HuH-7.5 (cell line): ENCODE results near the gene FUT6.
"Not testable (repeated sequence)": the region's sequence is repeated elsewhere in the genome, so short reads cannot be mapped to it uniquely, and the experiment has no call there.

Experiments
- DNase-seq: peaks from one replicate; pipeline ENCODE4 v3.0.0; 2011; ENCODE audit warnings: low spot score

The FUT6 gene

DNA sequence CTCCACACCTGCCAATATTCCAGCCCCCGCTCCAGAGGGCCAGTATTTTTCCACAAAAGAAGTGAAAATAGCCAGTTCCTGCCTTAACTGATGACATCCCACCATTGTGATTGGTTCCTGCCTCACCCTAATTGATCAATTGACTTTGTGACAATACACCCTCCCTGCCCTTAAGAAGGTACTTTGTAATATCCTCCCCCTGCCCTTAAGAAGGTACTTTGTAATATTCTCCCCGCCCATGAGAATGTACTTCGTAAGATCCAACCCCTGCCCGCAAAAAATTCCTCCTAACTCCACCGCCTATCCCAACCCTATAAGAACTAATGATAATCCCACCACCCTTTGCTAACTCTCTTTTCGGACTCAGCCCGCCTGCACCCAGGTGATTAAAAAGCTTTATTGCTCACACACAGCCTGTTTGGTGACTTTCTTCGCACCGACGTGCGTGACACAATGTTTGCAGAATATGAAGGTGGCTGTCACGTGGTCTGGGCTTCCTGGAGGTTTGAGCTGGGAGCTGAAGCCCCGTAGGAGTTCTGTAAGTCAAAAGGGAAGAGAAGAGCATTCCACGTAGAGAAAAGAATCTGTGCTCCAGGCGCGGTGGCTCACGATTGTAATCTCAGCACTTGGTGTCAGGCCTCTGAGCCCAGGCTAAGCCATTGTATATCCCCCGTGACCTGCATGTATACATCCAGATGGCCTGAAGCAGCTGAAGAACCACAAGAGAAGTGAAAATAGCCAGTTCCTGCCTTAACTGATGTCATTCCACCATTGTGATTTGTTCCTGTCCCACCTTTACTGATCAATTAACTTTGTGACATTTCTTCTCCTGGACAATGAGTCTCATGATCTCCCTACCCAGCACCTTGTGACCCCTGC, 17.9 kb upstream of the FUT6 start:
- DNase-seq: no peak

DNA sequence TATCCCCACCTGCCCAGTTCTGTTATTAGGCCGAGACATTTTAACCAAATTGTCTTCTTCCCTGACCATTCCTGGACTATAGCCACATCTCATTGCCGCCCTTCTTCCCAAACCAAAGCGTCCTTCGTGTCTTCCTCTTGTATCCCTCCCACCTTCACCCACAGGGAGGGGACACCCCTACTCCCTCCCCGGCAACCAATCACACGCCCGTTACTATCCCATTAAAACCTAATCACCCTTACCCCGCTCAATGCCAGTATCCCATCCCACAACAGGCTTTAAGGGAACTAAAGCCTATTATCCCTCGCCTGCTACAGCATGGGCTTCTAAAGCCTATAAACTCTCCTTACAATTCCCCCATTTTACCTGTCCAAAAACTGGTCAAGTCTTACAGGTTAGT, 15.6 kb upstream of the FUT6 start:
- not testable (repeated sequence) for DNase-seq

DNA sequence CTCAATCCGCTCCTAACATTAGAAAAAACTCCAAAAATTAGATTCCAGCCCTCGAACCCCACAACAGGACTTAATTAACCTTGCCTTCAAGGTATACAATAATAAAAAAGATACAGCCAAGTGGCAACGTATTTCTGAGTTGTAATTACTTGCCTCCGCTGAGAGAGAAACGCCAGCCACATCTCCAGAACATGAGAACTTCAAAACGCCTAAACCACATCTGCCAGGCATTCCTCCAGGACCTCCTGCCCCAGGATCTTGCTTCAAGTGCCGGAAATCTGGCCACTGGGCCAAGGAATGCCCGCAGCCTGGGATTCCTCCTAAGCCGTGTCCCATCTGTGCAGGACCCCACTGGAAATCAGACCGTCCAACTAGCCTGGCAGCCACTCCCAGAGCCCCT, 14.6 kb upstream of the FUT6 start:
- not testable (repeated sequence) for DNase-seq

DNA sequence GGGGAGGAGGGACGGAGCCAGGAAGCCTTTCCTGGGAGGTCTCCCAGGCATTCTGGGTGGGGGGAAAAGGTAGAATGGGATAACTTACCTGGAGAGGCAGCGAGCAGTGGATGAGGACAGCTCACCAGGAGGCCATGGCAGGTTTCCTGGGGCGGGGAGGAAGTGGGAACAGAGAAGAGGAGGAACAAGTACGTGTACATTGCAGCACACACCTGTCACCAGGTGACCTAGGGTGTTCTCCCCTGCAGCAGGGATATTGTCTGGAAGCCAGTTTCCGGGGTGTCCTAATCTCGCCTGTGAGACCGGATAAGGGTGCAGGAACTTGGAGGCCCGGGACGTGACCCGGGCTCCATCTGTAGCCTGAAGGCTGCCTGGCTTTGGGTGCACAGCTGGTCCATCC, 11.8 kb upstream of the FUT6 start, which contains the start of gene FUT3:
FUT3 (minus strand) TSS at position 148 of the 400 bp plus-strand sequence.
- DNase-seq: no peak

DNA sequence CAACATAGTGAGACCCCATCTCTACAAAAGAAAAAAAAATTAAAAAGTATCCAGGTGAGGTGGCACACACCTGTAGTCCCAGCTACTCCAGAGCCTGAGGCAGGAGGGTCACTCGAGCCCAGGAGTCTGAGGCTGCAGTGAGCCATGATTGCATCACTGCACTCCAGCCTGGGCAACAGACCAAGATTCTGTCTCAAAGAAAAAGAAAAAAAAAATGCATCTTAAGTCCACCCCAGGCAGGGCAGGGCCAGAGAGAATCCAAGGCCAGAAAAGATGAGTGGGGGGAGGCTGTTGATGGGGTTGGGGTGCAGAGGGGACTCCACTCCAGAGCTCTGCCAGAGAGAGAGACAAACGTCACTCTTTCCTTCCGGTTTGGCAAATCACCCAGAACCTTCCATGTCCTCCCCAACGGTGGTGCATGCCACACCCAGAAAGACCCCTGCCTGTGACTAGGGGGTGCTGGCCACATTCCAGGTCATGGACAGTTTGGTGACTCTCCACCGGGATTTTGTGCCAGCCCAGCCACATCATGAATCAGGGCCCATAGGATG, 11.3 kb upstream of the FUT6 start:
- no peak for DNase-seq

DNA sequence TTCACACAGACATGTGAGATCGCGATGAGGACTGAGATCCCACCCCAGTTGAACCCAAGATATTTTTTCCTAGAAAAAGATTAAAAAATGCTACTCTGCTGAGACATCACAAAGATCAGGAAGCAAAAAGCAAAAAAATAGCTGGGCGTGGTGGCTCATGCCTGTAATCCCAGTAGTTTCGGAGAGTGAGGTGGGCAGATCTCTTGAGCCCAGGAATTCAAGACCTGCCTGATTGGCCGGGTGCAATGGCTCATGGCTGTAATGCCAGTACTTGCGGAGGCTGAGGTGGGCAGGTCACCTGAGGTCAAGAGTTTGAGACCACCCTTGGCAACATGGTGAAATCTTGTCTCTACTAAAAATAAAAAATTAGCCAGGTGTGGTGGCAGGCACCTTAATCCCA, 10.7 kb upstream of the FUT6 start:
- no peak for DNase-seq

DNA sequence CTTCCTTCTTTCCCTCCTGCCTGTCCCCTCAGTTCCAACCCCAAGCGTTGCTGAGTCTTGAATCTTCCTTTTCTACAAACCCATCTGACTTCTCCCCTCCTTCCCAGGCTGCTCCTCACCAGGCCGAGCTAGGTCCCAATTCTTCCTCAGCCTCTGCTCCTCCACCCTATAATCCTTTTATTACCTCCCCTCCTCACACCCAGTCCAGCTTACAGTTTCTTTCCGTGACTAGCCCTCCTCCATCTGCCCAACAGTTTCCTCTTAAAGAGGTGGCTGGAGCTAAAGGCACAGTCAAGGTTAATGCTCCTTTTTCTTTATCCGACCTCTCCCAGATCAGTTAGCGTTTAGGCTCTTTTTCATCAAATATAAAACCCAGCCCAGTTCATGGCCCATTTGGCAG, 9.1 kb upstream of the FUT6 start:
- not testable (repeated sequence) for DNase-seq

DNA sequence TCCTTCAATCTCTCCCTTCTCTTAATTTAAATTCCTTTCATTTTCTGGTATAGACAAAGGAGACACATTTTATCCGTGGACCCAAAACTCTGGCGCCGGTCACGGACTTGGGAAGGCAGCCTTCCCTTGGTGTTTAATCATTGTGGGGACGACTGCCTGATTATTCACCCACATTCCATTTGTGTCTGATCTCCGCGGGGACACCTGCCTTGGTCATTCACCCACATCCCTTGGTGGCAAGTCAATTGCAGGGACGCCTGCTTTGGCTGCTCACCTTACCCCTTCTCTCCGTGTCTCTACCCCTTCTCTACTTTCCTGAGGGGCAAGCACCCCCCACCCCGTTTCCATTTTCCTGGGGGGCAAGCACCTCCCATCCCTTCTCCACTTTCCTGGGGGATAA, 8.3 kb upstream of the FUT6 start:
- not testable (repeated sequence) for DNase-seq

DNA sequence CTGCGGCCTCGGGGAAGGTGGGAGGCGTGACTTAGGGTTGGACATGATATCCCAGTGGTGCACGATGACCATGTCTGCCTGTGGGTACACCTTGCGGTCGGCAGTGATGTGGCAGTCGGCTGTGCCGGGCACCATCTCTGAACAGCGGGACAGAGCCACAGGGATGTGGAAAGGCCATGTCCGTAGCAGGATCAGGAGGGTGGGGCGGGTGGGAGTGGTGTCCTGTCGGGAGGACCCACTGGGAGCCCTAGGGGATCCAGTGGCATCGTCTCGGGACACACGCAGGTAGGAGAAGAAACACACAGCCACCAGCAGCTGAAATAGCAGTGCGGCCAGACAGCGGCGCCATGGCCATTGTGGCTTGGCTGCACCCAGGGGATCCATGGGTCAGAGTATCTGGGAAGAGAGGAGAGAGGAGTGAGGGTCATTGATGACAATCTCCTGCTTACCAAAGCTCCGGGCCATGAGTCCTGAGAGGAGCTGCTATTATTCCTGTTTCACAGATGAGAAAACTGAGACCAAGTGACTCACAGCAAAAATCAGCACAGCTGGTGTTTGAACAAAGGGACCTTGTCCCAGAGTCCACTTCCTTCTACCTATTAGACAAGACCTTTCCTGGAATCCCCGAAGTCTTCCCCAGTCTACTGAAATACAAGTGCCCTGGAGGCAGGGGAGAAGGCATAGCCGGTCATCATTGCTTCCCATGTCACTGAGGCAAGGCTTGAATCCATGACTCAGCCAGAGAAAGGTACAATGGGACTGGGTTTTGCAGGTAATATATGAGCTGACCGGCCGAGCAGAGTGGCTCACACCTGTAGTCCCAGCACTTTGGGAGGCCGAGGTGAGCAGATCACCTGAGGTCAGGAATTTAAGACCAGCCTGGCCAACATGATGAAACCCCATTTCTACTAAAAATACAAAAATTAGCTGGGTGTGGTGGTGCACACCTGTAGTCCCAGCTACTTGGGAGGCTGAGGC, 5.2 kb upstream of the FUT6 start:
- no peak for DNase-seq

DNA sequence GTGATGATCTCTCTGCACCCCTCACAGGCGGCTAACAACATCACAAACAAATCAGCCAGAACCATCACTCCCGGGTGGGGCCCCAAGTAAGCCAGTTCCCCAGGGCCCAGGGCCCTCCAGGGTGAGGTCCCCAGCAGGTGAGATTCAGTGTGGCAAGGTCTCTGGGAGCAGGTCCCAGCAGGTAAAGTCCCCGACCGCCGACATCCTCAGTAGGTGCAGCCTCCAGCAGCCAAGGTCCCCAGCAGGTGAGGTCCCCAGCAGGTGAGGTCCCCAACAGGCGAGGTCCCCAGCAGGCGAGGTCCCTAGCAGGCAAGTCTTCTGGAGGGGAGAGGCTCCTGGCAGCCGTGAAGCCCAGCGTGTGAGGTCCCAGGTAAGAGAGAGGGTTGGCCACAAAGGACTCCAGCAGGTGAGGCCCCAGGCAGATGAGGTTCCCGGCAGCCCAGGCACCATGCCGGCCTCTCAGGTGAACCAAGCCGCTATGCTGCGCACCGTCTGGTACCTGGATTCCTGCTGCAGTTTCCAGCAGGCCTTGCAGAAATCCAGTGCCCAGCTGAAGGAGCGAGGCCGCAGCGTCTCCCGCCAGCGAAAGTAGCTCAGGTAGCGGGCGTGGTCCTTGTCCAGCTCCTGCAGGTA, 3.9 kb upstream of the FUT6 start:
- DNase-seq: no peak

DNA sequence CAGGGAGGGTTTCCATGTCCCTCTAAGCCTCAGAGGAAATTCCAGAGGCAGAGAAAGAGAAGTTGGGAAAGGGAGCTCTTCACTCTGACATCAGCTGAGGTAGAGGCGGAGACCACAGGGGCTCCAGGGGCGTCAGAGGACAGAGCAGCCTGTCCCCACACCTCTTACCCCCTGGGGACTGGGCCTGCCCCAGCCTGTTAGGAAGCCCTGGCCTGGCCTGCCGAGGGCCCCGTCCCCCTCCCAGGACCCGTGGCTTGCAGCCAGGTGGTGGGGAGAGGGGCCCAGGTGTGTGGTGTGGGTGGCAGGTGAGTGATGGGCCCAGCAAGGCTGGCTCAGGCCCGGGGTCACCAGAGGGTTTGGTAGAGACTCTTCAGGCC, 2.2 kb upstream of the FUT6 start:
- DNase-seq: not testable (repeated sequence)

DNA sequence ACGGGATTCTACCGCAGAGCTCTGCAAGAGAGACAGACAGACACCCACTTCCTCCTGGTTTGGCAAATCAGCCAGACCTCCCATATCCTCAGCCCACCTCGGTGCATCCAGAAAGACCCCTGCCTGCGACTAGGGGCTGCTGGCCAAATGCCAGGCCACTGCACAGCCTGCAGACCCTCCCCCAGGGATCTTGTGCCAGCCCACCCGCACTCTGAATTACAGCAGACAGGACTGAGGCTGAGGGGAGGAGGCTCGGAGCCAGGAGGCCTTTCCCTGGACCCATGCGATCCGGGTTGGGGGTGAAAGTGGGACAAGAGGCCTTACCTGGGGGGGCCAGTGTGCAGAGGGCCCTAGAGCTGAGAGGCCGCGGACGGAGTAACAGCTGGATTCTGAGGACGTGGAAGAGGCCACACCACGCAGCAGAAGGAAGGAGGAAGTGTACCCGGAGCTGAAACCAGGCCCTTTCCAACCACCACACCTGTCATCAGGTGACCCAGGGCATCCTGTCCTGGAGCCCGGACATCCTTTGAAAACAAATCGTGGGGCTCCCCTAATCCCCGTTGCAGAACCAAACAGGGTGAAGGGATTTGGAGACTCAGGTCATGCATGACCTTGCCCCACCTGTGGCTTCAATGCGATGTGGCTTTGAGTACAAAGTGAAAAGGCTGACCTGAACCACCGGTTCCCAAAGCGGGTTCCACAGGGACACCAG, 993 bp downstream of the FUT6 start:
- DNase-seq: no peak

DNA sequence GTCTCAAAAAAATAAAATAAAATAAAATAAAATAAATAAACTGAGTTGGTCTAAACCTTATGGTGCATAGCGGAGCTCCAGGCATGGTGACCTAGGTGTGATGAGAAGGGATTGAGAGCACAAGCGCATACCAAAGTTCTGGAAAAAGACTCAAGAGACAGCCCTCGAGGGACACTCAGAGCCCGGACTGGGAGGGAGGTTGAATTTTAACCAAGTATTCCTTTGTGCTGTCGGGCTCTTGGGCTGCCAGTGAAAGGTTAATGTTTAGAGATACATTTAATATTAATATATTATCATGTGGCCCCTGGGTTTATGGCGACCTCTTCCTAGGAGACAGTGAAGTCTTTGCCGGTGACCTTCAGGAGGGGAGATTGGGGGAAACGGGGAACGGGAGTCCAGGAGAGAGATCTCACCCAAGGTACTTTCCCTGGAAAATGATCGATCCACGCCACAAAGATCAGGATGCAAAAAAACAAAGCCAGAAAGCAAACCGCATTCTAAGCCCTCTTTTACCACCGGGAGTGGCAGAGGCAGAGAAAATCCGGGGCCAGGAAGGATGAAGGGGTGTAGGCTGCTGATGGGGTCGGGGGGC, 1.6 kb downstream of the FUT6 start:
- peak; percentile 47 for DNase-seq

DNA sequence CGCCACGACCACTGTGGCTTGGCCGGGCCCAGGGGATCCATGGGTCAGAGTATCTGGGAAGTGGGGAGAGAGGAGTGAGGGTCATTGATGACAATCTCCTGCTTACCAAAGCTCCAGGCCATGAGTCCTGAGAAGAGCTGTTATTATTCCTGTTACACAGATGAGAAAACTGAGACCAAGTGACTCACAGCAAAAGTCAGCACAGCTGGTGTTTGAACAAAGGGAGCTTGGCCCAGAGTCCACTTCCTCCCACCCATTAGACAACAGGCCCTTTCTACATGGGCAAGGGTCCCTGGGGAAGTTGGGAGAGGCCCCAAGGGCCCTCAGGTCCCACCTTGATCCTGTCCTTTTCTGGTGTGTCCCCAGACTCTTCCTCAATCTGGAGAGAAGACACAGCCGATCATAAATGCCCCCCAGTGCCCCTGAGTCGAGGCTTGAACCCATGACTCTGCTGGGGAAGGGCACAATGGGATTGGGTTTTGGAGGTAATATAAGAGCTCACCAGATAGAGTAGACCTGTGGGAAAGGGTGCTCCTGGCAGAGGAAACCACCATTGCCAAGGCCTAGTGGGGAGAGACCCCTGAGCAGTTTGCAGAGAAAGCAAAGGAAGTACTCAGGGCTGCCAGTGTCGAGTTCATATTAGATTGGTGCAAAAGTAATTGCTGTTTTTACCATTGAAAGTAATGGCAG, 6.8 kb downstream of the FUT6 start:
- no peak for DNase-seq

DNA sequence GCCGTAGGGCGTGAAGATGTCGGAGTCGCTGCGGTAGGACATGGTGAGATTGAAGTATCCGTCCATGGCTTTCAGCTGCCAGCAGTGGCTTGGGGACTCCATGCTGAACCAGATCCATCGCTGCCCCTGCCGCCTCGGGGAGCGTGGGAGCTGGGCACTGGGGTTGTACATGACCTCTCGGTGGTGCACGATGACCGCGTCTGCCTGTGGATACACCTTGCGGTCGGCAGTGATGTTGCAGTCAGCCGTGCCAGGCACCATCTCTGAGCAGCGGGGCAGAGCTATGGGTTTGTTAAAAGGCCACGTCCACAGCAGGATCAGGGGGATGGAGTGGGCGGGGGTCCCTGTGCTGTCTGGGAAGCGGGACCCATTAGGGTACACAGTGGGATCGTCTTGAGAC, 7.4 kb downstream of the FUT6 start:
- no peak for DNase-seq

DNA sequence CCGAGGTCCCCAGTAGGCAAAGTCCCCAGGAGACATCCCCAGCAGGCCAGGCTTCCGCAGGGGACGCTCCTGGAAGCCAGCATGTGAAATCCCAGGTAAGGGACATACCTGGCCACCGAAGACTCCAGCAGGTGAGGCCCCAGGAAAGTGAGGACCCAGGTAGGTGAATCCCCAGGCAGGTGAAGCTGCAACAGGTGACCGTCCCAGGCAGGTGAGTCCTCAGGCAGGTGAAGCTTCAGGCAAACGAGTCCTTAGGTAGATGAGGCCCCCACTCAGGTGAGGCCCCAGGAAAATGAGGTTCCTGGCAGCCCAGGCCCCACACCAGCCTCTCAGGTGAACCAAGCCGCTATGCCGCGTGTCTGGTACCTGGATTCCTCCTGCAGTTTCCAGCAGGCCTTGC, 8.3 kb downstream of the FUT6 start:
- no peak for DNase-seq

DNA sequence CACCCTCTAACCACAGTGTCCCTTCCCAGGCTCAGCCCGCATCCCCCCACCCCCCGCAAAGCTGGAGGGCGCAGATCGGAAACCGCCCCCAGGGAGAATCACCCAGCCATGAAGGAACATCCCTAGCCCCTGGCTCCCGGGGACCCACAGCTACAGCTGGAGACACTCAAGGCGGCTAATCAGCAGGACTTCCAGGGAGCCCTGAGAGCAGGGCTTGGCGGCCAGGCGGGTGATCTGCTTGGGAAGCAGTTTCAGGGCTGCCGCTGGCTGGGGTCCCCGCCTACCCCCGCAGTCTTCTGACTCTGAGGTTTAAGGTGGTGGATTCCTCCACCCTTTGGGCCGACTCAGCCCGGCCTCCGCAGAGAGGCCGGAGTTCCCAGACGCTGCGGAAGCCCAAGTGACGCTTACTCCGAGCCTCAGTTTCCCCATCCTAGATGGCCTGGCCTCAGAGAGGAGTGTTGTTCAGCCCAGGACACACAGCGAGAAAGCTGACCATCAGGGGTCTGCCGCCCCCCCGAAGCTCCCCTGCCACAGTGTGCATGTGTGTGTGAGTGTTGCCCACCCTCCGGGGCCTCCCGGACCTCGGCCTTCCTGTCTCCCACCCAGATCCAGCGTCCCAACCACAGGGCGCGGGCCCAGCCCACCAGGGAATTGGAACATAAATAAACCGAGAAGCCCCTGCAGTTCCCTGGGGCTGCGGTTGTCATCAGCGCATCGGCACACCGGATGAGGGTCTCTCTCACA, 9.8 kb downstream of the FUT6 start:
- DNase-seq: no peak

DNA sequence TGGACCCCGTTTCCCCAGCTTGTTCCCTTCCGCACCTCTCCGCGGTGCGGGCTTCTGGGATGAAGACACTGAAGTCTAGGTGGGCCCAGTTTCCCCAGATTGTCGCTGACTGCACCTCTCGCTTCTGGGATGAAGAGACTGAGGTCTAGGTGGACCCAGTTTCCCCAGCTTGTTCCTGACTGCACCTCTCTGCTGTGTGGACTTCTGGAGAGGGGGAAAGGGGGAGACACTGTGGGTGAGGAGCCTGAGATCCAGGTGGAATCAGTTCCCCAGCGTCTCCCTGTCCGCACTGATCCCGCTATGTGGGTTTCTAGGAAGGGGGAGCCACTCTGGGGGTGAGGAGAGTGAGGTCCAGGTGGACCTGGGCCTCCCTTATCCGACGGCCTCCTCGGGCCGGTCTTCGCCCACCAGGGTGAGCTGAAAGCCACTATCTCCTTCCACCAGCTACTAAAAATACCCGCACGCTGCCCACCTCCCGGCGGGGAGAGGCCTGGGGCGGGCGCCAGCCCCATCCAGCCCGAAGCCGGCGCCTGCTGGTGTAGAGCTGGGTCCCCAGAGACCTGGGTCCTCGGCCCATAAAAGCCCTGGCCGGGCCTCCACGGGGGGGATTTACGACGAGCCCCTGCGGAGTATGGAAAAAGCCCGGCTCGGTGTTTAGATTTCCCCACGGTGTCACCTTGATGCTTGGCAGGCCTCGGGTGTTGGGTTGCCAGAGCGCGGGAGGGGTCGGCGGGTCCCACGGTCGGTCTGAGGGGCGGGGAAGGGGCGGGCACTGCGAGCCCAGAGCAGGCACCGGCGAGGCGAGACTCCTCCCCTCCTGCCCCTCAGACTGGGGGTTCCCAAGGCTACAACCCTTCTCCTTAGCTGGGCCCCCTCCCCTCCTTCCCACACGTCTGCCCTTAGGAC, 10.6 kb downstream of the FUT6 start:
- DNase-seq: no peak
